GM06990 (cell line): ENCODE data around the gene INPP5E.

Source experiments
- DNase-seq: peaks from one replicate; pipeline ENCODE4 v3.0.0-alpha.2; 2011; ENCODE audit not compliant: insufficient read length; ENCODE audit errors: extremely low read depth
- H3K27me3 ChIP-seq: replicated peaks from 2 replicates; pipeline ENCODE4 v1.6.0; 2011; ENCODE audit warnings: low read length; ENCODE audit not compliant: control insufficient read depth, insufficient read depth
- H3K36me3 ChIP-seq: 2 replicates; pipeline ENCODE4 v1.5.1; 2011; ENCODE audit warnings: low read length; ENCODE audit not compliant: control insufficient read depth, insufficient read depth
- H3K4me3 ChIP-seq: replicated peaks from 2 replicates; pipeline ENCODE4 v1.5.1; 2011; ENCODE audit warnings: low read depth, mild to moderate bottlenecking, control low read depth, low read length
- TF ChIP-seq, protein P1 (sequence below): IDR thresholded peaks from 2 replicates; pipeline ENCODE4 v1.5.1; 2011; ENCODE audit warnings: low read length, control low read depth, mild to moderate bottlenecking, inconsistent platforms; ENCODE audit not compliant: insufficient read depth, poor library complexity, severe bottlenecking

The INPP5E gene

DNA sequence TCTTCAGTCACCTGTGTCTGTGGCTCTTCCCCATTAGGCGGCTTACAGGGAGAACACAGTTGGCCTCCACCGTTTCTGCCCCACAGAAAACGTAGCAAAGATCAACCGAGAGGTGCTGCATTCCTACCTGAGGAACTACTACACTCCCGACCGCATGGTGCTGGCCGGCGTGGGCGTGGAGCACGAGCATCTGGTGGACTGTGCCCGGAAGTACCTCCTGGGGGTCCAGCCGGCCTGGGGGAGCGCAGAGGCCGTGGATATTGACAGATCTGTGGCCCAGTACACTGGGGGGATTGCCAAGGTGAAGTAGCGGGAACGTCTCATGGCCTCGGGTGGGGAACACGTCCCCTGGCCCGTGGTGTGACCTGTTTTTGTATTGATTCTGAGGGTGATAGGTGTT, 22.7 kb downstream of the INPP5E start:
- H3K36me3 ChIP-seq, result peaks cover 44% of the 10 kb centered on the region
- no peak for DNase-seq
- no peak overlapping the region for H3K4me3 ChIP-seq
- H3K27me3 ChIP-seq, result no peaks in the 10 kb centered on the region
- TF ChIP-seq, protein P1, sequence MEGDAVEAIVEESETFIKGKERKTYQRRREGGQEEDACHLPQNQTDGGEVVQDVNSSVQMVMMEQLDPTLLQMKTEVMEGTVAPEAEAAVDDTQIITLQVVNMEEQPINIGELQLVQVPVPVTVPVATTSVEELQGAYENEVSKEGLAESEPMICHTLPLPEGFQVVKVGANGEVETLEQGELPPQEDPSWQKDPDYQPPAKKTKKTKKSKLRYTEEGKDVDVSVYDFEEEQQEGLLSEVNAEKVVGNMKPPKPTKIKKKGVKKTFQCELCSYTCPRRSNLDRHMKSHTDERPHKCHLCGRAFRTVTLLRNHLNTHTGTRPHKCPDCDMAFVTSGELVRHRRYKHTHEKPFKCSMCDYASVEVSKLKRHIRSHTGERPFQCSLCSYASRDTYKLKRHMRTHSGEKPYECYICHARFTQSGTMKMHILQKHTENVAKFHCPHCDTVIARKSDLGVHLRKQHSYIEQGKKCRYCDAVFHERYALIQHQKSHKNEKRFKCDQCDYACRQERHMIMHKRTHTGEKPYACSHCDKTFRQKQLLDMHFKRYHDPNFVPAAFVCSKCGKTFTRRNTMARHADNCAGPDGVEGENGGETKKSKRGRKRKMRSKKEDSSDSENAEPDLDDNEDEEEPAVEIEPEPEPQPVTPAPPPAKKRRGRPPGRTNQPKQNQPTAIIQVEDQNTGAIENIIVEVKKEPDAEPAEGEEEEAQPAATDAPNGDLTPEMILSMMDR, result no peak

DNA sequence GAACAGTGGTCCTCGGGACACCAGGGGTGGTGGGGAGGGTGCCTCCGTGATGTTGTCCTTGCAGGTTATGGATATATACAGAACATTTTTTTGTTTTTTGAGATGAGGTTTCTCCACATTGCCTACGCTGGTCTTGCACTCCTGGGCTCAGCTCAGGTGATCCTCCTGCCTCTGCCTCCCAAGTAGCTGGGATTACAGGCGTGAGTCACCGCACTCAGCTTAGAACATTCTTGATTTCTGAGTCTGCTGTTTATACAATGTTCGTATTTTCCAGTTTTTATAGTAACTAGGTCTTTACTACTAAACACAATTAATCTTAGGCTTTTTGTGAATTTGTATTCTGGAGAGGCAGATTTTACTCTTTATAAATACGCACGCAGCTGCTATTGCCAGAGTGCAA, 23.2 kb downstream of the INPP5E start:
- Histone ChIP-seq H3K4me3 (no peak overlapping the region), H3K36me3 (peaks cover 42% of the 10 kb centered on the region), H3K27me3 (no peaks in the 10 kb centered on the region)
- DNase-seq, result no peak
- TF ChIP-seq, protein P1, result no peak

DNA sequence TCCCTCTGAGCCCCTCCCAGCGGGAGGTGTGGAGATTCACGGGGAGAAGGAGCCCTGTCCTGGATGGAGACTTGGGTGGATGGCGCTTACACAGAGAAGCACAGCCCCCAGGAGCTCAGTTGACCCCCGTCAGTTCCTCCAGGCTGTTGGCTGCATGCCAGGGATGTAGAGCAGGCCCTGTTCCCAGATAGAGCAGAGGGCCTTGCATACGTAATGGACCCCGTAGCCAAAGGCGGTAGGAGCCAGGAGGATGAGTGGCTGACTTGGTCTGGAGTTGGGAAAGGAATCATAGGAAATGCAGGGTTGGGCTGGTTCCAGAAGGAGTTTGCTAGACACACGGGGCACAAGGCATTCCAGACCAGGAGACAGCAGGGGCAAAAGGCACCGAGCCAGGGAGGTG, 26.7 kb downstream of the INPP5E start:
- H3K36me3 ChIP-seq, result peaks cover 31% of the 10 kb centered on the region
- H3K4me3 ChIP-seq, result no peak overlapping the region
- H3K27me3 ChIP-seq, result no peaks in the 10 kb centered on the region
- no peak for DNase-seq
- TF ChIP-seq, protein P1, result no peak

DNA sequence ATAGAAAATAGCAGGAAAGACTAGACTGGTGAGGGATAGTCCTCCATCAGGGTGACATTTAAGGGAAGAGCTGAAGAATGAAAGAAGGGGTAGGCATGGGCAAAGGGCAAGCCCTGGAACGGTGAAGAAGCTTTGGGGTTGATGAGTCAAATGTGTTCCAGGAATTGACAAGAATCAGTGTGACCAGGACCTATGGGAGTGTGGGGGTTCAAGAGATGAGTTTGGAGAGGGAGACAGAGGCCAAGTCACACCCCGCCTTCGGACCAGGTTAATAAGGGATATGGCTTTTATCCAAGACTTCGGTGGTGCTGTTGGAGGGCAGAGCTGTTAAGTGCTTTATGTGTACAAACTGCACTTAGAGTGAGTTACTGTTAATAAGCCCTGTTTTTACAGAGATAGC, 28.3 kb downstream of the INPP5E start:
- Histone ChIP-seq H3K27me3 (no peaks in the 10 kb centered on the region), H3K36me3 (peaks cover 34% of the 10 kb centered on the region), H3K4me3 (peak overlapping the region; percentile 90)
- DNase-seq, result no peak
- TF ChIP-seq, protein P1, result no peak

DNA sequence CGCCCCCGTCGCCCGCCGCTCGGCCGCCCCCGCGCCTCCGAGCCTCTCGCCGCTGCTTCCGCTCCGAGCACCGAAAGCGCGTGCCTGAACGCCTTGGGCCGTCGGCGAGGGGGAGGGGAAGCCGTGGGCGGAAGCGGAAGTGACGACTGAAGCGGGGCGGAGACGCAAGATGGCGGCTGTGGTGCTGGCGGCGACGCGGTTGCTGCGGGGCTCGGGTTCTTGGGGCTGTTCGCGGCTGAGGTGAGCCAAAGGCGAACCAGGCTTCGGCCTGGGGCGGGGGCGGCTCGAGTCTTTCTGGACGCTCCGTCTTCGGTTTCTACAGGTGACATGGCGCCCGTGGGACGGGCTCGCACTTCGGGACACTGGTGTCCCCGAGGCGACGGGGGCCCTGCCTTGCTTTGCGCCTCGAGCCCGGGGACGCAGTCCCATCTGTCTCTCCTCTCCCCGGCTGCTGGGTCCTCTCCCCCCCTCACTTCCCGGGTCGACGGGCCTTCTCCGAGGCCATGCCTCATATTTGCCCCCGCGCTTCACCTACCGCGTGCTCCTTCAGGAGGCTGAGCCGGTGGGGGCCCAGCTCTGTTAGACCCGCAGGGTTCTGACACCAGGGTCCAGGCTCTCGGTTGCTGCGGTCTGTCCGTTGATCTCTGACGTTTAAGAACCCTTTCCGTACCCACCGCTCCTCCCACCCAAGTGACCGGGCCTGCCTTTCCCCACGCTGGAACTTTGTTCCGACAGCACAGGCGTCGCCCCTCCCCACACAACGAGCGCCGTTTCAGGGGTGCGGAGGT, 29.0 kb downstream of the INPP5E start, which contains the start of the genes ENTR1 and PMPCA:
Gene ENTR1, minus strand, starts transcription at position 115 of the 788 bp plus-strand sequence. CDS start 217 bp downstream, outside the sequence.
Gene PMPCA, plus strand, starts transcription at position 159 of the 788 bp plus-strand sequence. Its CDS starts 11 bp downstream, at position 170.
- DNase-seq, result peak; percentile 93
- TF ChIP-seq, protein P1, result no peak
- Histone ChIP-seq H3K27me3 (no peaks in the 10 kb centered on the region), H3K4me3 (peak within 1 kb of the TSS; percentile 90), H3K36me3 (peaks cover 30% of the 10 kb centered on the region)
